Left lung (tissue), 10 donors: ENCODE measurements around the gene STOM. TPM values are rescaled to one million over a fixed set of nuclear protein-coding genes. Genes with fewer than 3 reads are reported as not detected.

ENCODE experiments used
- ATAC-seq: fragments of 200-7000 bp; cut with Tn5 transposase; one replicate; pipeline ENCODE4 v1.9.1; 2020; ENCODE audit warnings: moderate library complexity
- DNase-seq, 4 donors: peaks; one replicate each; pipeline ENCODE4 v3.0.0-alpha.2; 2013 to 2020
- H3K27ac ChIP-seq, 2 donors: fragments of 200-600 bp; sonication (generic) in 1 of 2; one replicate each; pipeline versions ENCODE4 v1.5.0 to v1.8.0; 2020 to 2021
- H3K27me3 ChIP-seq, 2 donors: fragments of 200-600 bp; sonication (generic) in 1 of 2; one replicate each; pipeline versions ENCODE4 v1.5.0 to v1.8.0; 2020 to 2021
- H3K36me3 ChIP-seq, 2 donors: fragments of 200-600 bp; sonication (generic) in 1 of 2; one replicate each; pipeline versions ENCODE4 v1.5.0 to v1.8.0; 2020 to 2021
- H3K4me1 ChIP-seq, 2 donors: fragments of 200-600 bp; one replicate each; pipeline ENCODE4 v1.8.0; 2021
- H3K4me3 ChIP-seq, 2 donors: fragments of 200-600 bp; sonication (generic) in 1 of 2; one replicate each; pipeline versions ENCODE4 v1.5.0 to v1.8.0; 2020 to 2021; ENCODE audit warnings: mild to moderate bottlenecking in 1 of 2
- H3K9me3 ChIP-seq, 2 donors: fragments of 200-600 bp; sonication (generic) in 1 of 2; one replicate each; pipeline versions ENCODE4 v1.5.0 to v1.8.0; 2020 to 2021
- CTCF ChIP-seq, 2 donors: fragments of 200-600 bp; sonication (generic) in 1 of 2; IDR thresholded peaks; one replicate each; pipeline versions ENCODE4 v1.5.0 to v1.8.0; 2021; ENCODE audit warnings: antibody characterized with exemption in 2 of 2
- intact Hi-C, 2 donors: fragments of 100-400 bp; cut with DNase I; formaldehyde crosslinking; loops; one replicate each; pipeline versions ENCODE4 v1.11.2 to v1.14.2; 2022
- polyA plus RNA-seq, 6 donors: library from polyadenylated mRNA; unstranded; fragments of 120-200 nt; gene quantifications; one replicate each; pipeline ENCODE4 v1.2.1, GENCODE V29; 2013; ENCODE audit not compliant: insufficient read length in 6 of 6
- total RNA-seq, 2 donors: library from RNA; stranded (reverse); fragmentation: NEBNext Ultra II Directional; extraction: Animal tissue kit (Norgen Biotek cat#: 25700); gene quantifications; one replicate each; pipeline ENCODE4 v1.2.1, GENCODE V29; 2021
- donor health status: DM: no; HTN: yes; CAD: no.
- donor health status: DM: no; HTN: no; CAD: no.

STOM gene
- total and polyA plus RNA-seq, 8 donors = 99.8 to 576 (median 114) TPM

- no peak for TF ChIP-seq CTCF (IDR thresholded peaks at IDR 0.05)
- intact Hi-C loops = loop anchor here in 1 of 2 donors (5.0 kb wide), 1 partner anchor 81 kb away; no protein-coding TSS in a partner anchor
- no peaks in the 10 kb centered on the region for H3K9me3 ChIP-seq
- H3K27ac ChIP-seq = no peak overlapping the region
- no peak for DNase-seq
- H3K4me3 ChIP-seq = no peak overlapping the region
- no peaks in the 10 kb centered on the region for H3K27me3 ChIP-seq
- H3K4me1 ChIP-seq = peaks cover 0 to 18% of the 10 kb centered on the region in 2 donors
- ATAC-seq = no peak
- peaks cover 0 to 96% of the 10 kb centered on the region in 2 donors for H3K36me3 ChIP-seq
Observed at GRCh38 chr9:121316378-121316777, 53.7 kb downstream of the STOM start.

- no peak for TF ChIP-seq CTCF (IDR thresholded peaks at IDR 0.05)
- peaks cover 0 to 93% of the 10 kb centered on the region in 2 donors for H3K36me3 ChIP-seq
- peak in 1 of 4 donors; percentile 6 for DNase-seq
- intact Hi-C loops = no loop called here
- no peaks in the 10 kb centered on the region for H3K9me3 ChIP-seq
- no peaks in the 10 kb centered on the region for H3K27me3 ChIP-seq
- no peaks in the 10 kb centered on the region for H3K4me1 ChIP-seq
- ATAC-seq = no peak
- H3K27ac ChIP-seq = no peak overlapping the region
- H3K4me3 ChIP-seq = no peak overlapping the region
Observed at GRCh38 chr9:121313458-121314152, 56.4 kb downstream of the STOM start.

GRCh38 chr9:121312169-121312568 is 57.9 kb downstream of the STOM start:
- Histone ChIP-seq H3K9me3 (no peaks in the 10 kb centered on the region), H3K36me3 (peaks cover 0 to 93% of the 10 kb centered on the region in 2 donors), H3K4me1 (no peaks in the 10 kb centered on the region), H3K4me3 (no peak overlapping the region), H3K27me3 (no peaks in the 10 kb centered on the region), H3K27ac (no peak overlapping the region)
- TF ChIP-seq CTCF (IDR thresholded peaks at IDR 0.05) = no peak
- ATAC-seq (no peak), DNase-seq (peak in 1 of 4 donors; percentile 19)
- intact Hi-C loops = no loop called here

GRCh38 chr9:121310571-121310970 is 59.5 kb downstream of the STOM start:
- H3K9me3 ChIP-seq = no peaks in the 10 kb centered on the region
- no peak overlapping the region for H3K4me3 ChIP-seq
- ATAC-seq (no peak), DNase-seq (peak in 1 of 4 donors; percentile 8)
- TF ChIP-seq CTCF (IDR thresholded peaks at IDR 0.05) = no peak
- peaks cover 0 to 94% of the 10 kb centered on the region in 2 donors for H3K36me3 ChIP-seq
- no peak overlapping the region for H3K27ac ChIP-seq
- H3K4me1 ChIP-seq = peaks cover 0 to 5% of the 10 kb centered on the region in 2 donors
- H3K27me3 ChIP-seq = no peaks in the 10 kb centered on the region
- intact Hi-C loops = no loop called here

- Histone ChIP-seq H3K27ac (no peak overlapping the region), H3K27me3 (no peaks in the 10 kb centered on the region), H3K9me3 (no peaks in the 10 kb centered on the region), H3K4me1 (peaks cover 0 to 11% of the 10 kb centered on the region in 2 donors), H3K36me3 (peaks cover 0 to 94% of the 10 kb centered on the region in 2 donors), H3K4me3 (no peak overlapping the region)
- ATAC-seq (no peak), DNase-seq (no peak)
- no peak for TF ChIP-seq CTCF (IDR thresholded peaks at IDR 0.05)
- intact Hi-C loops = loop anchor here in 1 of 2 donors (10.0 kb wide), 1 partner anchor 95 kb away; no protein-coding TSS in a partner anchor
Observed at GRCh38 chr9:121309833-121310425, 60.1 kb downstream of the STOM start.
